ENCODE data around the gene OVOL3.

DNA sequence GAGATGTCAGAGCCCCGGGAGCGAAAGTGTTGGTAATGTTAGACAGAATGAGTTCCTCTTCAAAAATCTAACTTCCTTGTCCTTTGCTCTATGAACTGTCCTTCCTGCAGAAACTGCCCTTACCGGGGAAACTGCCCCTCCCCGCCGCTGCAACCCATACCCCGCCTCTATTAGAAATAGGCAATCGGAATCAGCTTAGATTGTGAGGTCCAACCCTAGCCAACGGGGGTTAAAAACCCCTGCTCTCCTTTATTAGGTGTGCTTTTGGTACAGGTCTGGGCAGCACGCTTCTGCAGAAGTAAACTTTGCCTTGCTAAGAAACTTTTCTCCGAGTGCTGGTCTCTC is 17.4 kb downstream of the OVOL3 start:
- TF ChIP-seq, protein P1, sequence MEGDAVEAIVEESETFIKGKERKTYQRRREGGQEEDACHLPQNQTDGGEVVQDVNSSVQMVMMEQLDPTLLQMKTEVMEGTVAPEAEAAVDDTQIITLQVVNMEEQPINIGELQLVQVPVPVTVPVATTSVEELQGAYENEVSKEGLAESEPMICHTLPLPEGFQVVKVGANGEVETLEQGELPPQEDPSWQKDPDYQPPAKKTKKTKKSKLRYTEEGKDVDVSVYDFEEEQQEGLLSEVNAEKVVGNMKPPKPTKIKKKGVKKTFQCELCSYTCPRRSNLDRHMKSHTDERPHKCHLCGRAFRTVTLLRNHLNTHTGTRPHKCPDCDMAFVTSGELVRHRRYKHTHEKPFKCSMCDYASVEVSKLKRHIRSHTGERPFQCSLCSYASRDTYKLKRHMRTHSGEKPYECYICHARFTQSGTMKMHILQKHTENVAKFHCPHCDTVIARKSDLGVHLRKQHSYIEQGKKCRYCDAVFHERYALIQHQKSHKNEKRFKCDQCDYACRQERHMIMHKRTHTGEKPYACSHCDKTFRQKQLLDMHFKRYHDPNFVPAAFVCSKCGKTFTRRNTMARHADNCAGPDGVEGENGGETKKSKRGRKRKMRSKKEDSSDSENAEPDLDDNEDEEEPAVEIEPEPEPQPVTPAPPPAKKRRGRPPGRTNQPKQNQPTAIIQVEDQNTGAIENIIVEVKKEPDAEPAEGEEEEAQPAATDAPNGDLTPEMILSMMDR (conservative IDR thresholded peaks at IDR 0.05; ENCODE audit: low read depth, low read length), result no peak
- TF ChIP-seq EZH2 (IDR thresholded peaks at IDR 0.05; ENCODE audit: borderline replicate concordance, low read depth, low read length, poor library complexity, severe bottlenecking), result no peak

Measured in A673 (cell line).